Esophagus squamous epithelium (tissue), 5 donors: ENCODE data around the gene ATP7B. TPM values are rescaled to one million over a fixed set of nuclear protein-coding genes. Genes with fewer than 3 reads are reported as not detected.

Source experiments
- DNase-seq: peaks from one replicate; lab custom pipeline; 2025; lab: John Stamatoyannopoulos, UW
- H3K27ac ChIP-seq, 4 donors: fragments of 200-600 bp; sonication (generic); one replicate each; pipeline ENCODE4 v1.5.1; 2016 to 2019; ENCODE audit warnings: mild to moderate bottlenecking in 1 of 4
- H3K27me3 ChIP-seq, 4 donors: fragments of 200-600 bp; sonication (generic); 1 replicate in 3 of 4; 2 replicates in 1 of 4; pipeline versions ENCODE4 v1.5.1 to v1.6.0; 2017 to 2021; ENCODE audit warnings: antibody characterized with exemption in 1 of 4
- H3K36me3 ChIP-seq, 3 donors: fragments of 200-600 bp; sonication (generic); one replicate each; pipeline ENCODE4 v1.5.1; 2016 to 2019
- H3K4me1 ChIP-seq, 3 donors: fragments of 200-600 bp; sonication (generic); one replicate each; pipeline ENCODE4 v1.5.1; 2017 to 2019
- H3K4me3 ChIP-seq, 4 donors: fragments of 200-600 bp; sonication (generic); 1 replicate in 3 of 4; 2 replicates in 1 of 4; pipeline ENCODE4 v1.5.1; 2016 to 2019; ENCODE audit warnings: mild to moderate bottlenecking in 2 of 4, moderate library complexity in 1 of 4
- H3K9me3 ChIP-seq, 3 donors: fragments of 200-600 bp; sonication (generic); one replicate each; pipeline ENCODE4 v1.5.1; 2016 to 2019
- POLR2A ChIP-seq, 4 donors: fragments of 450-650 bp; IDR thresholded peaks; one replicate each; pipeline ENCODE4 v1.6.1; 2017; ENCODE audit warnings: antibody characterized with exemption in 4 of 4, mild to moderate bottlenecking in 4 of 4, moderate library complexity in 3 of 4
- WGBS, 2 donors: methylation state at CpG; one replicate each; pipeline ENCODE4 v1.1.5; 2018; 5-methylcytosine and 5-hydroxymethylcytosine counted together
- intact Hi-C: fragments of 100-400 bp; cut with DNase I; formaldehyde crosslinking; loops from one replicate; pipeline ENCODE4 v1.15.0; 2022
- total RNA-seq, 4 donors: library from RNA; depleted of rRNA; stranded (reverse); fragments of >200 nt; gene quantifications; one replicate each; pipeline ENCODE4 v1.1.0, GENCODE V29; 2016
- TF ChIP-seq, protein P1 (sequence below), 6 experiments: fragments of 450-650 bp in 4 of 6; fragments of 200-600 bp in 2 of 6; sonication (generic) in 2 of 6; IDR thresholded peaks; one replicate each; pipeline ENCODE4 v1.5.1; 2016 to 2019; ENCODE audit warnings: antibody characterized with exemption in 6 of 6, mild to moderate bottlenecking in 4 of 6, moderate library complexity in 4 of 6
- donor health status: DM: yes; HTN: yes; CAD: no.

Gene ATP7B
- total RNA-seq, 4 donors from 2014 or later = 0.99 to 3.6 (median 2.6) TPM

GRCh38 chr13:52020191-52020590 lies 8.9 kb upstream of the ATP7B start:
- Histone ChIP-seq H3K9me3 (no peaks in the 10 kb centered on the region), H3K27ac (no peak overlapping the region), H3K27me3 (no peaks in the 10 kb centered on the region), H3K36me3 (peaks cover 0 to 94% (median 22%) of the 10 kb centered on the region in 3 donors), H3K4me3 (no peak overlapping the region), H3K4me1 (no peaks in the 10 kb centered on the region)
- intact Hi-C loops = no loop called here
- WGBS, 2 donors = 95 to 97% methylated on average over 3 of the region's 3 CpGs
- TF ChIP-seq, protein P1, sequence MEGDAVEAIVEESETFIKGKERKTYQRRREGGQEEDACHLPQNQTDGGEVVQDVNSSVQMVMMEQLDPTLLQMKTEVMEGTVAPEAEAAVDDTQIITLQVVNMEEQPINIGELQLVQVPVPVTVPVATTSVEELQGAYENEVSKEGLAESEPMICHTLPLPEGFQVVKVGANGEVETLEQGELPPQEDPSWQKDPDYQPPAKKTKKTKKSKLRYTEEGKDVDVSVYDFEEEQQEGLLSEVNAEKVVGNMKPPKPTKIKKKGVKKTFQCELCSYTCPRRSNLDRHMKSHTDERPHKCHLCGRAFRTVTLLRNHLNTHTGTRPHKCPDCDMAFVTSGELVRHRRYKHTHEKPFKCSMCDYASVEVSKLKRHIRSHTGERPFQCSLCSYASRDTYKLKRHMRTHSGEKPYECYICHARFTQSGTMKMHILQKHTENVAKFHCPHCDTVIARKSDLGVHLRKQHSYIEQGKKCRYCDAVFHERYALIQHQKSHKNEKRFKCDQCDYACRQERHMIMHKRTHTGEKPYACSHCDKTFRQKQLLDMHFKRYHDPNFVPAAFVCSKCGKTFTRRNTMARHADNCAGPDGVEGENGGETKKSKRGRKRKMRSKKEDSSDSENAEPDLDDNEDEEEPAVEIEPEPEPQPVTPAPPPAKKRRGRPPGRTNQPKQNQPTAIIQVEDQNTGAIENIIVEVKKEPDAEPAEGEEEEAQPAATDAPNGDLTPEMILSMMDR (IDR thresholded peaks at IDR 0.05) = no peak
- no peak for TF ChIP-seq POLR2A (IDR thresholded peaks at IDR 0.05)
- DNase-seq = no peak

DNA sequence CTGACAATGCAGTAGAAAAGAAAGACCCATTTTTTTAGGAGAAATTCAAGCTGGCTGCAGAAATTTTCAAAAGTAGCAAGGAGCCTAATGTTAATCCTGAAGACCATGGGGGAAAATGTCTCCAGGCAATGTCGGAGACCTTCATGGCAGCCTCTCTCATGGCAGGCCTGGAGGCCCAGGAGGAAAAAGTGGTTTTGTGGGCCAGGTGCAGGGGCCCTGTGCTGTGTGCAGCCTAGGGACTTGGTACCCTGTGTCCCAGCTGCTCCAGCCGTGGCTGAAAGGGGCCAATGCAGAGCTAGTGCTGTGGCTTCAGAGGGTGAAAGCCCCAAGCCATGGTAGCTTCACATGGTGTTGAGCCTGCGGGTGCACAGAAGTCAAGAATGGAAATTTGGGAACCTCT lies 5.0 kb upstream of the ATP7B start:
- Histone ChIP-seq H3K27ac (no peak overlapping the region), H3K9me3 (no peaks in the 10 kb centered on the region), H3K36me3 (peaks cover 0 to 55% (median 18%) of the 10 kb centered on the region in 3 donors), H3K4me3 (no peak overlapping the region), H3K4me1 (peaks cover 0 to 23% (median 5%) of the 10 kb centered on the region in 3 donors), H3K27me3 (peaks cover 0 to 4% (median 0%) of the 10 kb centered on the region in 4 donors)
- TF ChIP-seq POLR2A (IDR thresholded peaks at IDR 0.05) = no peak
- TF ChIP-seq, protein P1 (IDR thresholded peaks at IDR 0.05) = no peak
- DNase-seq = no peak
- WGBS, 2 donors = 96 to 100% methylated on average over 2 of the region's 3 CpGs
- intact Hi-C loops = no loop called here

DNA sequence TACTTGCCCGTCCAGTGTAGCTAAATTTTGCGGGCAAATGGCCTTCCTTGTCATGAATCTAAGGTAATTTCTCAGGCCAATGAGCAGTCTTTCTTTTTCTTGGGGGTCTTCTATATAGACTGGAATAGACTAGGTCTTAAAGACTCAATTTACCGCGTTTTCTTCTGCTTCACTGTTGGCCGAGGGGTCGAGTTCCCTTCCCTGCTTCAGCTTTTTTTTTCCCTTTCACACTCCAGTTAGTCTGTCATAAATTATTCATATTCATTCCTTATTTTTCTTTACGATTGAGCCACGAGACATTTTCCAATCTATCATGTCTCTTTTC lies 1.2 kb upstream of the ATP7B start:
- Histone ChIP-seq H3K36me3 (peaks cover 0 to 19% (median 0%) of the 10 kb centered on the region in 3 donors), H3K9me3 (no peaks in the 10 kb centered on the region), H3K4me1 (peaks cover 0 to 37% (median 8%) of the 10 kb centered on the region in 3 donors), H3K4me3 (peak overlapping the region; percentile 92 to 100 (median 98)), H3K27me3 (peaks cover 0 to 23% (median 0%) of the 10 kb centered on the region in 4 donors), H3K27ac (peak overlapping the region in 3 of 4 donors; percentile 71 to 85 (median 84))
- intact Hi-C loops = no loop called here
- 0 to 1% methylated on average over 8 of the region's 8 CpGs for WGBS, 2 donors
- TF ChIP-seq POLR2A (IDR thresholded peaks at IDR 0.05) = no peak
- no peak for DNase-seq

GRCh38 chr13:52011632-52012511 lies 622 bp upstream of the ATP7B start, which contains the start of gene ALG11:
ALG11 (plus strand) TSS chr13:52012398; CDS start chr13:52012419, 21 bp downstream.
- Histone ChIP-seq H3K36me3 (peaks cover 0 to 13% (median 0%) of the 10 kb centered on the region in 3 donors), H3K27me3 (peaks cover 0 to 23% (median 0%) of the 10 kb centered on the region in 4 donors), H3K4me1 (peaks cover 0 to 37% (median 8%) of the 10 kb centered on the region in 3 donors), H3K4me3 (peak within 1 kb of the TSS; percentile 92 to 100 (median 98)), H3K9me3 (no peaks in the 10 kb centered on the region), H3K27ac (peak within 1 kb of the TSS; percentile 71 to 85 (median 84))
- DNase-seq = peak; percentile 89
- 1 to 2% methylated on average over 16 to 21 of the region's 82 CpGs for WGBS, 2 donors
- intact Hi-C loops = no loop called here
- TF ChIP-seq, protein P1 (IDR thresholded peaks at IDR 0.05) = peak in 2 of 6 experiments; percentile 8 to 9
- no peak for TF ChIP-seq POLR2A (IDR thresholded peaks at IDR 0.05)

DNA sequence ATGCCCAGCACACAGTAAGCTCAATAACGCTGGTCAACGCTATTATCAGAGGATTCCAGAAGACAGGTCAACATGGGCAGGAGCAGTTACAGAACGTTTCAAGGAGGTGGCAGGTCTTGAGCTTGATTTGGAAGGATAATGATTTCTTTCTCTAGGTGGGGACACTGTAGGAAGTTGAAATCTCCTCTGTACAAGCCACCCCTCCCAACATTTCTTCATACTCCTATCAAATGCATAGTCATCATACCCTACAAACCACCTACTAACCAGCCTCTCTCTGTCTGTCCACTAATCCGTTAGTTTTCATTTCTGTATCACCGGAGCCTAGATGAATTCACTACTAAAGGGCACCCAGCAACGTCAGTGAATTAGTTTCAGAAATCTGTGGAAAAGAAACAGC lies 1.3 kb downstream of the ATP7B start:
- intact Hi-C loops = loop anchor here (5.0 kb wide), 1 partner anchor 117 kb away; the partner anchor contains the start of gene NEK5

More for the DNA sequence above, 1.3 kb downstream of the ATP7B start:
- TF ChIP-seq, protein P1 (IDR thresholded peaks at IDR 0.05) = no peak
- TF ChIP-seq POLR2A (IDR thresholded peaks at IDR 0.05) = no peak
- Histone ChIP-seq H3K36me3 (no peaks in the 10 kb centered on the region), H3K27me3 (peaks cover 0 to 23% (median 0%) of the 10 kb centered on the region in 4 donors), H3K4me1 (peaks cover 0 to 37% (median 8%) of the 10 kb centered on the region in 3 donors), H3K9me3 (no peaks in the 10 kb centered on the region), H3K27ac (no peak overlapping the region), H3K4me3 (no peak overlapping the region)
- 65 to 68% methylated on average over 6 of the region's 6 CpGs for WGBS, 2 donors
- DNase-seq = no peak
